Trophoblast cell (in vitro differentiated cells and primary cell): Measurements from ENCODE around the gene FAM240A.

Experiments used
- DNase-seq, 2 donors: peaks; one replicate each; pipeline ENCODE4 v3.0.0-alpha.2; 2016
- H2AFZ ChIP-seq: 2 replicates; pipeline ENCODE4 v1.6.1; 2013; ENCODE audit warnings: low read length, moderate library complexity, mild to moderate bottlenecking; ENCODE audit not compliant: insufficient read depth, poor library complexity
- H2AK5ac ChIP-seq: 2 replicates; pipeline ENCODE4 v1.6.1; 2013; ENCODE audit warnings: mild to moderate bottlenecking, low read length
- H2BK120ac ChIP-seq: 2 replicates; pipeline ENCODE4 v1.6.1; 2013; ENCODE audit warnings: low read length, mild to moderate bottlenecking, moderate library complexity; ENCODE audit not compliant: insufficient read depth, poor library complexity
- H2BK12ac ChIP-seq: 2 replicates; pipeline ENCODE4 v1.6.1; 2013; ENCODE audit warnings: mild to moderate bottlenecking, low read length, moderate library complexity
- H2BK5ac ChIP-seq: 2 replicates; pipeline ENCODE4 v1.6.1; 2013; ENCODE audit warnings: low read length, low read depth, moderate library complexity, mild to moderate bottlenecking; ENCODE audit not compliant: poor library complexity
- H3K14ac ChIP-seq: 2 replicates; pipeline ENCODE4 v1.6.1; 2013; ENCODE audit warnings: mild to moderate bottlenecking, low read length
- H3K18ac ChIP-seq: 2 replicates; pipeline ENCODE4 v1.6.1; 2013; ENCODE audit warnings: mild to moderate bottlenecking, low read length
- H3K23ac ChIP-seq: 2 replicates; pipeline ENCODE4 v1.6.1; 2013; ENCODE audit warnings: low read length
- H3K27ac ChIP-seq: 2 replicates; pipeline ENCODE4 v1.5.1; 2013; ENCODE audit warnings: low read depth, mild to moderate bottlenecking, inconsistent platforms, low read length, moderate library complexity
- H3K27me3 ChIP-seq: 2 replicates; pipeline ENCODE4 v1.6.1; 2013; ENCODE audit warnings: inconsistent platforms, mild to moderate bottlenecking, low read length, moderate library complexity; ENCODE audit not compliant: insufficient read depth
- H3K36me3 ChIP-seq, 2 experiments: 1 replicate in 1 of 2; 2 replicates in 1 of 2; pipeline ENCODE4 v1.6.1; 2013; ENCODE audit warnings: low read length in 2 of 2, mild to moderate bottlenecking in 2 of 2, moderate library complexity in 1 of 2; ENCODE audit not compliant: insufficient read depth in 2 of 2, control insufficient read depth in 1 of 2
- H3K4ac ChIP-seq: 2 replicates; pipeline ENCODE4 v1.6.1; 2013; ENCODE audit warnings: low read depth, mild to moderate bottlenecking, low read length, moderate library complexity
- H3K4me1 ChIP-seq, 2 experiments: 1 replicate in 1 of 2; 2 replicates in 1 of 2; pipeline ENCODE4 v1.6.1; 2013; ENCODE audit warnings: low read length in 2 of 2, mild to moderate bottlenecking in 2 of 2, moderate library complexity in 1 of 2; ENCODE audit not compliant: insufficient read depth in 2 of 2, control insufficient read depth in 1 of 2
- H3K4me2 ChIP-seq: 2 replicates; pipeline ENCODE4 v1.6.1; 2013; ENCODE audit warnings: inconsistent platforms, mild to moderate bottlenecking, low read length, moderate library complexity
- H3K4me3 ChIP-seq: 2 replicates; pipeline ENCODE4 v1.5.1; 2013; ENCODE audit warnings: mild to moderate bottlenecking, low read depth, low read length, inconsistent platforms
- H3K79me1 ChIP-seq: one replicate; pipeline ENCODE4 v1.6.1; 2013; ENCODE audit warnings: low read length
- H3K79me2 ChIP-seq: 2 replicates; pipeline ENCODE4 v1.6.1; 2013; ENCODE audit warnings: low read length, mild to moderate bottlenecking; ENCODE audit not compliant: control insufficient read depth, insufficient read depth, poor library complexity
- H3K9ac ChIP-seq: 2 replicates; pipeline ENCODE4 v1.6.1; 2013; ENCODE audit warnings: mild to moderate bottlenecking, low read length
- H3K9me3 ChIP-seq: 2 replicates; pipeline ENCODE4 v1.6.1; 2013; ENCODE audit warnings: low read depth, mild to moderate bottlenecking, control low read depth, inconsistent platforms, low read length; ENCODE audit not compliant: insufficient read depth
- H4K12ac ChIP-seq: 2 replicates; pipeline ENCODE4 v1.6.1; 2013; ENCODE audit warnings: low read depth, mild to moderate bottlenecking, low read length, moderate library complexity
- H4K8ac ChIP-seq: 2 replicates; pipeline ENCODE4 v1.6.1; 2013; ENCODE audit warnings: low read depth, mild to moderate bottlenecking, low read length, moderate library complexity
- H4K91ac ChIP-seq: one replicate; pipeline ENCODE4 v1.6.1; 2013; ENCODE audit warnings: low read depth, mild to moderate bottlenecking, low read length, moderate library complexity
- WGBS: extraction: QIAGEN DNeasy Blood & Tissue Kit; methylation state at CpG from one replicate; pipeline ENCODE4 v1.1.7; 2013; ENCODE audit warnings: missing lambda C conversion rate; ENCODE audit not compliant: insufficient read length, insufficient coverage; ENCODE audit errors: extremely low coverage; 5-methylcytosine and 5-hydroxymethylcytosine counted together

FAM240A gene

GRCh38 chr3:46666453-46666845, 54.1 kb downstream of the FAM240A start:
- H2BK120ac ChIP-seq: no peak overlapping the region
- no peak overlapping the region for H3K14ac ChIP-seq
- H4K91ac ChIP-seq: no peak overlapping the region
- DNase-seq: no peak
- no peaks in the 10 kb centered on the region for H3K79me2 ChIP-seq
- no peaks in the 10 kb centered on the region for H3K4me1 ChIP-seq
- peaks cover 3% of the 10 kb centered on the region for H3K9me3 ChIP-seq
- no peak overlapping the region for H3K9ac ChIP-seq
- H3K4me2 ChIP-seq: no peak overlapping the region
- no peak overlapping the region for H4K8ac ChIP-seq
- no CpG with 5 or more reads among the region's 7 CpGs for WGBS
- no peak overlapping the region for H3K4ac ChIP-seq
- no peaks in the 10 kb centered on the region for H3K79me1 ChIP-seq
- H3K36me3 ChIP-seq: no peaks in the 10 kb centered on the region
- no peak overlapping the region for H2BK12ac ChIP-seq
- no peak overlapping the region for H4K12ac ChIP-seq
- H3K4me3 ChIP-seq: no peak overlapping the region
- H2AFZ ChIP-seq: no peak overlapping the region
- no peak overlapping the region for H3K27ac ChIP-seq
- H3K23ac ChIP-seq: no peak overlapping the region
- H3K27me3 ChIP-seq: no peaks in the 10 kb centered on the region
- no peak overlapping the region for H2BK5ac ChIP-seq
- H2AK5ac ChIP-seq: no peak overlapping the region
- H3K18ac ChIP-seq: no peak overlapping the region

- Histone ChIP-seq H3K4me1 (no peaks in the 10 kb centered on the region), H4K91ac (no peak overlapping the region), H3K18ac (no peak overlapping the region), H2AFZ (no peak overlapping the region), H2BK120ac (no peak overlapping the region), H3K23ac (no peak overlapping the region), H3K9ac (no peak overlapping the region), H2BK5ac (no peak overlapping the region), H3K4me3 (no peak overlapping the region), H3K27me3 (no peaks in the 10 kb centered on the region), H2AK5ac (no peak overlapping the region), H4K12ac (no peak overlapping the region), H3K79me2 (no peaks in the 10 kb centered on the region), H2BK12ac (no peak overlapping the region), H3K9me3 (peaks cover 3% of the 10 kb centered on the region), H3K27ac (no peak overlapping the region), H3K4me2 (no peak overlapping the region), H3K36me3 (no peaks in the 10 kb centered on the region), H3K4ac (no peak overlapping the region), H4K8ac (no peak overlapping the region), H3K79me1 (no peaks in the 10 kb centered on the region), H3K14ac (no peak overlapping the region)
- DNase-seq: no peak
- WGBS: no CpG with 5 or more reads among the region's 8 CpGs
Measured at GRCh38 chr3:46667061-46667621, 54.8 kb downstream of the FAM240A start.

- no peak for DNase-seq
- Histone ChIP-seq H4K91ac (no peak overlapping the region), H3K79me1 (no peaks in the 10 kb centered on the region), H3K4me2 (no peak overlapping the region), H3K23ac (no peak overlapping the region), H3K9ac (no peak overlapping the region), H3K79me2 (no peaks in the 10 kb centered on the region), H4K8ac (no peak overlapping the region), H3K27ac (no peak overlapping the region), H3K4me3 (no peak overlapping the region), H3K4ac (no peak overlapping the region), H2BK5ac (no peak overlapping the region), H2BK120ac (no peak overlapping the region), H3K9me3 (peaks cover 3% of the 10 kb centered on the region), H3K27me3 (no peaks in the 10 kb centered on the region), H4K12ac (no peak overlapping the region), H2AFZ (no peak overlapping the region), H3K4me1 (no peaks in the 10 kb centered on the region), H2AK5ac (no peak overlapping the region), H2BK12ac (no peak overlapping the region), H3K36me3 (no peaks in the 10 kb centered on the region), H3K14ac (no peak overlapping the region), H3K18ac (no peak overlapping the region)
- WGBS: no CpG with 5 or more reads among the region's 9 CpGs
Measured at GRCh38 chr3:46667657-46668056, 55.3 kb downstream of the FAM240A start.

GRCh38 chr3:46668116-46668515, 55.8 kb downstream of the FAM240A start:
- no peaks in the 10 kb centered on the region for H3K4me1 ChIP-seq
- no peak overlapping the region for H3K27ac ChIP-seq
- H2AFZ ChIP-seq: no peak overlapping the region
- H3K4me2 ChIP-seq: no peak overlapping the region
- no peak overlapping the region for H3K4ac ChIP-seq
- H2BK5ac ChIP-seq: no peak overlapping the region
- H3K27me3 ChIP-seq: no peaks in the 10 kb centered on the region
- no peak overlapping the region for H4K91ac ChIP-seq
- no CpG with 5 or more reads among the region's 8 CpGs for WGBS
- no peak overlapping the region for H3K18ac ChIP-seq
- no peak overlapping the region for H4K12ac ChIP-seq
- H3K79me2 ChIP-seq: no peaks in the 10 kb centered on the region
- H2BK120ac ChIP-seq: no peak overlapping the region
- no peak overlapping the region for H3K4me3 ChIP-seq
- DNase-seq: no peak
- no peak overlapping the region for H3K14ac ChIP-seq
- H2BK12ac ChIP-seq: no peak overlapping the region
- no peak overlapping the region for H3K23ac ChIP-seq
- no peak overlapping the region for H2AK5ac ChIP-seq
- H3K9me3 ChIP-seq: peaks cover 3% of the 10 kb centered on the region
- H3K79me1 ChIP-seq: no peaks in the 10 kb centered on the region
- H3K36me3 ChIP-seq: no peaks in the 10 kb centered on the region
- no peak overlapping the region for H4K8ac ChIP-seq
- H3K9ac ChIP-seq: no peak overlapping the region
